Stimulated activated memory B cell treated with anti-CD40 and anti-IgM and Interleukin-4, amounts not matched to agents 10 μg/mL and 1 μg/mL and 100 μg/mL, for 72 hours (primary cell): Measurements from ENCODE around the gene TMEM25.
A peak's percentile ranks its signal among the peaks of the same experiment; 100 is the strongest.
"Not testable (repeated sequence)": the region's sequence is repeated elsewhere in the genome, so short reads cannot be mapped to it uniquely, and the experiment has no call there.

ENCODE experiments used
- ATAC-seq: fragments of 150-1000 bp; cut with Tn5 transposase; 2 replicates; pipeline ENCODE4 v1.10.0; 2021
- H3K27ac Mint-ChIP-seq: one replicate; pipeline ENCODE4 v1.8.0; 2022; ENCODE audit warnings: mild to moderate bottlenecking, mixed read lengths
- H3K27me3 Mint-ChIP-seq: one replicate; pipeline ENCODE4 v1.8.0; 2022; ENCODE audit warnings: mixed read lengths
- H3K36me3 Mint-ChIP-seq: one replicate; pipeline ENCODE4 v1.8.0; 2022; ENCODE audit warnings: mixed read lengths
- H3K4me1 Mint-ChIP-seq: one replicate; pipeline ENCODE4 v1.8.0; 2022; ENCODE audit warnings: mixed read lengths
- H3K4me3 Mint-ChIP-seq: one replicate; pipeline ENCODE4 v1.8.0; 2022; ENCODE audit warnings: mild to moderate bottlenecking, moderate library complexity, mixed read lengths
- H3K9me3 Mint-ChIP-seq: one replicate; pipeline ENCODE4 v1.8.0; 2022; ENCODE audit warnings: mixed read lengths

The TMEM25 gene

DNA sequence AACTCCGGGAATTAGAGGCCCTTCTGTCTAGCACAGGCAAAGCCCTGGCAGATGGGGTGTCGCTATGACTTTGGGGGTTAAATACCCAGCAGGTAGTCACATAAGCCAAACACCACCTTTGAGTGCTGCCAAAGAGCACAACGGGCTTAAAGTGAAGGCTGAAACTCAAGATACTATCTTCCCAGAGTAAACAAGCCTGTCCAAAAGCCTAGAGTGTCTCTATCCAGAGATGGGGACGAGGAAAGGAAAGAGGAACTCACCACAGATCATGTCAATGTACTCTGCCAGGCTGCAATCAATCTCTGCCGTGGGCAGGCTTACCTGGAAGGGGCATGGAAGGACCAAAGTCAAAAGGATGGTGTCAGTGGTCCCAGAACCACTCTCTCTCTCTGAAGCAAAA is 14.5 kb downstream of the TMEM25 start:
- Mint-ChIP-seq H3K36me3 (peaks cover 30% of the 10 kb centered on the region), H3K9me3 (no peaks in the 10 kb centered on the region), H3K4me3 (no peak overlapping the region), H3K27me3 (no peaks in the 10 kb centered on the region), H3K27ac (no peak overlapping the region), H3K4me1 (no peaks in the 10 kb centered on the region)
- no peak for ATAC-seq

DNA sequence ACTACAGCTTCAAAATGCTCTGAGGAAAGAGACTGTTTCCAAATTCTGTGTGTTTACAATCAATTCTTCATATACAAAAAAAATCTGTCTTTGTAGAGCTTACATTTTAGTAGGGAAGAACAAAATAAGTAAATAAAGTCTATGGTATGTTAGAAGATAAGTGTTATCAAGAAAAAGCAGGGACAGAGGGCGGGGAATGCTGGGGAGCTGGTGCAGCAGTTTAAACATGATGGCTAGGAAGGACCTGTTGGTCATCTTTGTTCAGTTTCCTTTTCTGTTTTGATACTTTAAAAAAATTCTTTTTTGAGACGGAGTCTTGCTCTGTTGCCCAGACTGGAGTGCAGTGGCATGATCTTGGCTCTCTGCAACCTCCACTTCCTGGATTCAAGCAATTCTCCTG is 16.1 kb downstream of the TMEM25 start:
- Mint-ChIP-seq H3K27ac (no peak overlapping the region), H3K9me3 (no peaks in the 10 kb centered on the region), H3K36me3 (peaks cover 36% of the 10 kb centered on the region), H3K27me3 (no peaks in the 10 kb centered on the region), H3K4me3 (no peak overlapping the region), H3K4me1 (no peaks in the 10 kb centered on the region)
- ATAC-seq, result no peak

DNA sequence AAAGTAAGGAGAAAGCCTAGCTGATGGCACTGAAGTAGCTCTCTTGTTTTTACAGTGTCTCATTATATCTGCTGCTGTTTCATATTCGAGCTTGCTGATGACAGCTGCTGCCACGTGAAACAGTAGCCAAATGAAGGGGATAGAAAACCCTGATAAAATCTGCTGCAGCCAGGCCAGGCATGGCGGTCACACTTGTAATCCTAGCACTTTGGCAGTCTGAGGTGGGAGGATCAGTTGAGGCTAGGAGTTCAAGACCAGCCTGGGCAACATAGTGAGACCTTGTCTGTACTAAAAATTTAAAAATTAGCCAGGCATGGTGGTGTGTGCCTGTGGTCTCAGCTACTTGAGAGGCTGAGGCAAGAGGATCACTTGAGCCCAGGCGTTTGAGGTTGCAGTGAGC is 21.3 kb downstream of the TMEM25 start:
- no peaks in the 10 kb centered on the region for H3K9me3 Mint-ChIP-seq
- H3K27ac Mint-ChIP-seq, result no peak overlapping the region
- H3K4me1 Mint-ChIP-seq, result no peaks in the 10 kb centered on the region
- peaks cover 46% of the 10 kb centered on the region for H3K36me3 Mint-ChIP-seq
- no peak overlapping the region for H3K4me3 Mint-ChIP-seq
- ATAC-seq, result no peak
- no peaks in the 10 kb centered on the region for H3K27me3 Mint-ChIP-seq

DNA sequence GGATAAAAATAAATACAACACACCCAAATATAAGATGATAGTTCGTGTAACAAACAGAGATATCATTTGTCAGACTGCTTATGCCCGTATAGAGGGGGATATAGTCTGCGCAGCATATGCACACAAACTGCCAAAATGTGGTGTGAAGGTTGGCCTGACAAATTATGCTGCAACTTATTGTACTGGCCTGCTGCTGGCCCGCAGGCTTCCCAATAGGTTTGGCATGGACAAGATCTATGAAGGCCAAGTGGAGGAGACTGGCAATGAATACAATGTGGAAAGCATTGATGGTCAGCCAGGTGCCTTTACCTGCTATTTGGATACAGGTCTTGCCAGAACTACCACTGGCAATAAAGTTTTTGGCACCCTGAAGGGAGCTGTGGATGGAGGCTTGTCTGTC is 29.8 kb downstream of the TMEM25 start:
- no peaks in the 10 kb centered on the region for H3K27me3 Mint-ChIP-seq
- peaks cover 18% of the 10 kb centered on the region for H3K4me1 Mint-ChIP-seq
- no peak for ATAC-seq
- peaks cover 46% of the 10 kb centered on the region for H3K36me3 Mint-ChIP-seq
- H3K27ac Mint-ChIP-seq, result no peak overlapping the region
- no peak overlapping the region for H3K4me3 Mint-ChIP-seq
- no peaks in the 10 kb centered on the region for H3K9me3 Mint-ChIP-seq

DNA sequence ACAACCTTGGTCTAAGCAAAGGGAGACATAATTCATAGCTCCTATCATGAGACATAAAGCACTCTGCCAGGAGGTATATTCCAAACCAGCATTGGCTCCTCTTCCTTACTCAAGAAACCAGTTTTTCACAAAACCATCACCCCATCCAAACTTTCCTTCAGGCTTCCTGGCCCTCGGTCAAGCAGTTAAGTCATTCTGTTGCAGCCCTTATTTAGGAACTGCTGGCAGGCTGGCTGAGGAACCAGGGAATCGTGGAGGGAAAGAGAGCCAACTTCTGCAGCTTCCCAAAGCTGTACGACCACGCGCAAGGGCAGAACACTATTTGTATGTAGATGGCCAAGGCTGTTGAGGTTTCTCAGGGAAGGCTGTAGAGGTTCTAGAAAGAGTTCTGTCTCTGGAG is 34.1 kb downstream of the TMEM25 start:
- no peak for ATAC-seq
- Mint-ChIP-seq H3K4me3 (peak overlapping the region; percentile 72), H3K27me3 (no peaks in the 10 kb centered on the region), H3K27ac (peak overlapping the region; percentile 91), H3K36me3 (peaks cover 30% of the 10 kb centered on the region), H3K4me1 (peaks cover 22% of the 10 kb centered on the region), H3K9me3 (no peaks in the 10 kb centered on the region)

DNA sequence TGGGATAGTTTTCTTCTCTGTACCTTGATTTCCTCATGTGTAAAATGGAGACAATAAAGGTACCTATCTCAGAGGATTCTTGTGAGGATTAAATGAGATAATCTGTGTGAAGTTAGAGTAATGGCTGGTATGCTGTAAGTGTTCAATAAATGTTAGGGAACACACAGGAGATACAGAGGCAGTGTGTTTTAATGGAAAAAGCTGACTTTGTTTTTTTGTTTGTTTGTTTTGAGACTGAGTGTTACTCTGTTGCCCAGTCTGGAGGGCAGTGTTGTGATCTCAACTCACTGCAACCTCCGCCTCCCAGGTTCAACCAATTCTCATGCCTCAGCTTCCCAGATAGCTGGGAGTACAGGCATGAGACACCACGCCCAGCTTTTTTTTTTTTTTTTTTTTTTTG is 38.7 kb downstream of the TMEM25 start:
- H3K4me1 Mint-ChIP-seq, result peaks cover 41% of the 10 kb centered on the region
- no peak overlapping the region for H3K27ac Mint-ChIP-seq
- ATAC-seq, result no peak
- no peaks in the 10 kb centered on the region for H3K9me3 Mint-ChIP-seq
- no peaks in the 10 kb centered on the region for H3K27me3 Mint-ChIP-seq
- H3K4me3 Mint-ChIP-seq, result no peak overlapping the region
- peaks cover 5% of the 10 kb centered on the region for H3K36me3 Mint-ChIP-seq

DNA sequence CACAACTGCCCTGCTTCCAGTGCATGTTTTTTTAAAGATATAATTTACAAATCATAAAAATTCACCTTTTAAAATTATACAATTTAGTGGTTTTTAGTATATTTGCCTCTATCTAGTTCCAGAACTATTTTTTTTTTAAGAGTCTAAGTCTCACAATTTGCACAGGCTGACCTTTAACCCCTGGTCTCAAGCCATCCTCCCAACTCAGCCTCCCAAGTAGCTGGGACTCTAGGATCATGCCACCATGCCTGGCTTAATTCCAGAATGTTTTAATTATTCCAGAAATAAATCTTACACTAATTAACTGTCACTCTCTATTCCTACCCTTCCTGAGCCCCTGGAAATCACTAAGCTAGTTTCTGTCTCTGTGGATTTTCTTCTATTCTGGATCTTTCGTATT is 39.8 kb downstream of the TMEM25 start:
- no peak overlapping the region for H3K4me3 Mint-ChIP-seq
- ATAC-seq, result no peak
- H3K27me3 Mint-ChIP-seq, result no peaks in the 10 kb centered on the region
- no peaks in the 10 kb centered on the region for H3K9me3 Mint-ChIP-seq
- H3K4me1 Mint-ChIP-seq, result peaks cover 42% of the 10 kb centered on the region
- H3K36me3 Mint-ChIP-seq, result peaks cover 6% of the 10 kb centered on the region
- peak overlapping the region; percentile 84 for H3K27ac Mint-ChIP-seq

DNA sequence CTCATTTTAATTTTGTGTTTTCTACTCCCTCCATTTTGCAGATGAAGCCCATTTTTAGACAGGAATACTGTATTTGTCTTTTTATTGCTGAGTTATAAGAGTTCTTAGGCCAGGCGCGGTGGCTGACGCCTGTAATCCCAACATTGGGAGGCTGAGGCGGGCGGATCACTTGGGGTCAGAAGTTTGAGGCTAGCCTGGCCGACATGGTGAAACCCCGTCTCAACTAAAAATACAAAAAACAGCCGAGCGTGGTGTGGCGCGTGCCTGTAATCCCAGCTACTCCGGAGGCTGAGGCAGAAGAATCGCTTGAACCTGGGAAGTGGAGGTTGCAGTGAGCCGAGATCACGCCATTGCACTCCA is 40.7 kb downstream of the TMEM25 start:
- peaks cover 45% of the 10 kb centered on the region for H3K4me1 Mint-ChIP-seq
- peak overlapping the region; percentile 95 for H3K4me3 Mint-ChIP-seq
- not testable (repeated sequence) for H3K36me3 Mint-ChIP-seq, ATAC-seq, H3K27me3 Mint-ChIP-seq, H3K9me3 Mint-ChIP-seq
- peak overlapping the region; percentile 84 for H3K27ac Mint-ChIP-seq

DNA sequence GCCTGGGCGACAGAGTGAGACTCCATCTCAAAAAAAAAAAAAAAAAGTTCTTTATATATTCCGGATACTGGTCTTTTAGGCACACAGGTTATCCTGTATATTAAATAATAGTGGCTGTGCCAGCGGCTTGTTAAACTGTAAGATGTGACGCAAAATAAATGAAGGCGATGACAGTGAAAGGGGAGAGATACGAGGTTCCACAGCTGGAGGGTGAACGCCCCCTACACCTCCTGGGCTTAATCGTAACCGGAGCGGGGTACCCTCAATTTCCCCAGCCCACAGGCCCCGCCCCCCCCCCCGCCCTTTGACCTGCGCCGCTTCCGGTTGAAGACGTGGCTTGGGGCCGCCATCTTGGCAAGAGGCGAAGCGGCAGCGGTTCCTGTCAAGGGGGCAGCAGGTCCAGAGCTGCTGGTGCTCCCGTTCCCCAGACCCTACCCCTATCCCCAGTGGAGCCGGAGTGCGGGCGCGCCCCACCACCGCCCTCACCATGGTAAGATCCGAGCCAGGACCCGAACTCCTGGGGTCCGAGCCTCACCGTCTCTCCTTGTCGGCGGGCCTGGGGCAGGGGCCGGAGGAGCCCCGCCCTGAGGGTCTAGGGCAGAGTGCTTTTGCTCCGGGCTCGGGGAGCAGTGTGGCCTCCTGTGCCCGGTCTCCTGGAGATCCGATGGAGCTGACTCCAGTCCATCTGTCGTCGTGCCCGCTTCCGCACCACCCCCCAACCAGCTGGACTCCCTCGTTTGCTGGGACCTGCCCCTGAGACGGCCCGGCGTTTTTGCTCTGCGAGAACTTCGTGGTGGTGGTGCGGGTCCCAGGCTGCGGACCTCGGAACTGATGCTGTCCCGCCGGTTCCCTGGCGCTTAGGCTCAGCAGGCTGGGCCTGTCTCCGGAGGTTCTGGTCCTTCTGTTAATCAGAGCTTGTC is 41.3 kb downstream of the TMEM25 start, which contains the start of gene ARCN1:
ARCN1 (plus strand) TSS at position 349 of the 920 bp plus-strand sequence; CDS start at position 488, 139 bp downstream.
- peak; percentile 92 for ATAC-seq
- H3K4me3 Mint-ChIP-seq, result peak within 1 kb of the TSS; percentile 95
- H3K36me3 Mint-ChIP-seq, result peaks cover 12% of the 10 kb centered on the region
- no peaks in the 10 kb centered on the region for H3K9me3 Mint-ChIP-seq
- H3K27ac Mint-ChIP-seq, result peak within 1 kb of the TSS; percentile 84
- H3K4me1 Mint-ChIP-seq, result peaks cover 52% of the 10 kb centered on the region
- no peaks in the 10 kb centered on the region for H3K27me3 Mint-ChIP-seq

DNA sequence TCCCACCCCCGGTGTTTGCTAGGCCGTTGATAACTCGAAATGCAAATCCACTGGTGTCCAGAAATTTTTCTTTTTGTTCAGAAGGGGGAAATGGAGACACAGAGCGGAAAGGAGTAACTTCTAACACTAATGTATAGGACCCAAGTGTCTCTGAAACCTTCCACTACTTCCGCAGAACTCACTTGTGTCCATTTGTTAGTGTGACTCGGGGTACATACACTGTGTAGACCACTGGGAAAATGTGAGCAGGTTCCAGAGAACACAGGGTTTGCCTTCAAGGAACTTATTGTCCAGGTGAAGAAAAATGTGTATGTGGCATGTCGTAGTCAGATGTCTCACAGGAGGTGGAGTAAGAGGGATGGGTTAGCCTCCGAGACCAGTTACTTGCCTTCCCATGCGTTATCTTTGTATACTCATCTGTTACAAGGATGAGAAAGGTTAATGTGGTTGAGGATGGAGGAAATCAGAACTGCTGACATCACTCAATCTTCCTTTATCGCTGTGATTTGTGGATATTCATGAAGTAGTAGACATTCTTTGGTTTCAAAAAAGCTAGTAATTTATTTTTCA is 42.1 kb downstream of the TMEM25 start:
- peaks cover 15% of the 10 kb centered on the region for H3K36me3 Mint-ChIP-seq
- H3K9me3 Mint-ChIP-seq, result no peaks in the 10 kb centered on the region
- H3K27ac Mint-ChIP-seq, result peak overlapping the region; percentile 84
- no peaks in the 10 kb centered on the region for H3K27me3 Mint-ChIP-seq
- ATAC-seq, result peak; percentile 48
- H3K4me3 Mint-ChIP-seq, result peak overlapping the region; percentile 95
- H3K4me1 Mint-ChIP-seq, result peaks cover 56% of the 10 kb centered on the region

DNA sequence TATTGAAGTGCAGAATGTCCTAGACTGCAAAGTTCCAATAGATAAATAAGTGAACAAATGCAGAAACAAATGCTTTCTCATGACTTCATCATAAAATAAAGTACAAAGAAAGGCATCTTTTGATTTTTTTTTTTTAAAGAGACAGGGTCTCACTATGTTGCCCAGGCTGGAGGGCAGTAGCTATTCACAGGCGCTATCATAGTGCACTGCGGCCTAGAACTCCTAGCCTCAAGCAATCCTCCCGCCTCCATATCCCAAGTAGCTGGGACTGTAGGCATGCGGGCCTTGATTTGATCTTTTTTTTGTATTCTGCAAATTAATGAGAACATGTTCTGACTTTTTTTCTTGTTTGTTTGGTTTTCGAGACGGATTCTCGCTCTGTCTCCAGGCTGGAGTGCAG is 43.6 kb downstream of the TMEM25 start:
- H3K36me3 Mint-ChIP-seq, result peaks cover 15% of the 10 kb centered on the region
- H3K27ac Mint-ChIP-seq, result no peak overlapping the region
- ATAC-seq, result no peak
- peak overlapping the region; percentile 41 for H3K4me3 Mint-ChIP-seq
- H3K27me3 Mint-ChIP-seq, result no peaks in the 10 kb centered on the region
- peaks cover 56% of the 10 kb centered on the region for H3K4me1 Mint-ChIP-seq
- H3K9me3 Mint-ChIP-seq, result no peaks in the 10 kb centered on the region

DNA sequence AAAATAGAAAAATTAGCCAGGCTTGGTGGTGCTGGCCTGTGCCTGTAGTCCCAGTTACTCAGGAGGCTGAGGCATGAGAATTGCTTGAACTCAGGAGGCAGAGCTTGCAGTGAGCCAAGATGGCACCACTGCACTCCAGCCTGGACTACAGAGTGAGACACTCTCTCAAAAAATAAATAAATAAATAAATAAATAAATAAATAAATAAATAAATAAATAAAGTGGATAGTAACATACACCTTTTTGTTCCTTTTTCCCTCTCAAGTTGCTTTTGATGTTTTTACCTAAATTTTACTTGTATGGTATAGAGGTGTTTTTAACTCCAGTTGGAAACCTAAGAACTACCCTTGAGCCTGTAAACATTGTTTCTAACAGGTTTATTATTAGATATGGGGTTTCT is 47.0 kb downstream of the TMEM25 start:
- not testable (repeated sequence) for ATAC-seq

DNA sequence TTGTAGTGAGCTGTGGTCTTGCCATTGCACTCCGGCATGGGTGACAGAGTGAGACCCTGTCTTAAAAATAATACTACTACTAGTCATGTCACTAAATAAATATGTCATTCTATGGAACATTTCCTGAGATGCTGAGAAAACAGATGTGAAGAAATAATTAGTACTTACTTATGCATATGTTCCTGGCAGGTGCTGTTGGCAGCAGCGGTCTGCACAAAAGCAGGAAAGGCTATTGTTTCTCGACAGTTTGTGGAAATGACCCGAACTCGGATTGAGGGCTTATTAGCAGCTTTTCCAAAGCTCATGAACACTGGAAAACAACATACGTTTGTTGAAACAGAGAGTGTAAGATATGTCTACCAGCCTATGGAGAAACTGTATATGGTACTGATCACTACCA is 50.1 kb downstream of the TMEM25 start:
- no peaks in the 10 kb centered on the region for H3K27me3 Mint-ChIP-seq
- H3K9me3 Mint-ChIP-seq, result no peaks in the 10 kb centered on the region
- H3K4me1 Mint-ChIP-seq, result peaks cover 21% of the 10 kb centered on the region
- H3K27ac Mint-ChIP-seq, result no peak overlapping the region
- no peak overlapping the region for H3K4me3 Mint-ChIP-seq
- peaks cover 34% of the 10 kb centered on the region for H3K36me3 Mint-ChIP-seq
- ATAC-seq, result no peak

More for the DNA sequence above, 47.0 kb downstream of the TMEM25 start:
- H3K4me3 Mint-ChIP-seq, H3K27me3 Mint-ChIP-seq, H3K27ac Mint-ChIP-seq, H3K9me3 Mint-ChIP-seq: not testable (repeated sequence)
- peaks cover 16% of the 10 kb centered on the region for H3K36me3 Mint-ChIP-seq
- H3K4me1 Mint-ChIP-seq, result peaks cover 47% of the 10 kb centered on the region
